DOHH2 (cell line): Measurements from ENCODE around the gene PCDHGA3.

ENCODE experiments used
- EZH2phosphoT487 ChIP-seq: fragments of 200-600 bp; sonication (generic); IDR thresholded peaks from 2 replicates; pipeline ENCODE4 v1.6.1; 2017; ENCODE audit warnings: borderline replicate concordance, mild to moderate bottlenecking, antibody characterized with exemption, low read length, moderate library complexity, mixed read lengths
- TF ChIP-seq, protein P1 (sequence below): fragments of 200-600 bp; sonication (generic); IDR thresholded peaks from one replicate; pipeline ENCODE4 v1.5.1; 2014; ENCODE audit warnings: antibody characterized with exemption, mild to moderate bottlenecking, low read depth, low read length; ENCODE audit not compliant: poor library complexity, severe bottlenecking

DNA sequence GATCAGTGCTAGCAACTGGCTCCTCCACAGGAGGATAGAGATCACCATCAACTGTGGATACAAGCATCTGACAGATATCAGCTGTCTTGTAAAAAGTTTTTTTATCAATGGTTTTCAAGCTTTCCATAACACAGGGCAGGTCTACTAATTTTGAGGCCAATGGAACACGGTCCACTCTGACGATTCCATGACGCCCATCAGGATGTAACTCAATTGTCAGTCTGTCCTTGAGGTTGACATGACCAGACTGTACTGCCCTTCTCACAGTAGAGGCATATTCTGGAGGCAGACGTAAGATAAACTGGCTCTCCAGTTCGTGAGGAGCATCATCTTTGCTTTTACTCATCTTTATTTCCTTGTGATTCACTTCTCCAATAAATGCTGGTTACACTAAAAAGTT is 23.9 kb upstream of the PCDHGA3 start:
- TF ChIP-seq, protein P1, sequence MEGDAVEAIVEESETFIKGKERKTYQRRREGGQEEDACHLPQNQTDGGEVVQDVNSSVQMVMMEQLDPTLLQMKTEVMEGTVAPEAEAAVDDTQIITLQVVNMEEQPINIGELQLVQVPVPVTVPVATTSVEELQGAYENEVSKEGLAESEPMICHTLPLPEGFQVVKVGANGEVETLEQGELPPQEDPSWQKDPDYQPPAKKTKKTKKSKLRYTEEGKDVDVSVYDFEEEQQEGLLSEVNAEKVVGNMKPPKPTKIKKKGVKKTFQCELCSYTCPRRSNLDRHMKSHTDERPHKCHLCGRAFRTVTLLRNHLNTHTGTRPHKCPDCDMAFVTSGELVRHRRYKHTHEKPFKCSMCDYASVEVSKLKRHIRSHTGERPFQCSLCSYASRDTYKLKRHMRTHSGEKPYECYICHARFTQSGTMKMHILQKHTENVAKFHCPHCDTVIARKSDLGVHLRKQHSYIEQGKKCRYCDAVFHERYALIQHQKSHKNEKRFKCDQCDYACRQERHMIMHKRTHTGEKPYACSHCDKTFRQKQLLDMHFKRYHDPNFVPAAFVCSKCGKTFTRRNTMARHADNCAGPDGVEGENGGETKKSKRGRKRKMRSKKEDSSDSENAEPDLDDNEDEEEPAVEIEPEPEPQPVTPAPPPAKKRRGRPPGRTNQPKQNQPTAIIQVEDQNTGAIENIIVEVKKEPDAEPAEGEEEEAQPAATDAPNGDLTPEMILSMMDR, result no peak
- TF ChIP-seq EZH2phosphoT487, result no peak
